Stomach (tissue), 9 donors: Measurements from ENCODE around the gene STK11. TPM values are rescaled to one million over a fixed set of nuclear protein-coding genes. Genes with fewer than 3 reads are reported as not detected.

Source experiments
- DNase-seq, 2 donors: peaks; one replicate each; pipeline versions ENCODE4 v3.0.0 to v3.0.0-alpha.2; 2013 to 2019
- H3K27ac ChIP-seq, 5 donors: fragments of 200-600 bp in 4 of 5; sonication (generic) in 4 of 5; one replicate each; pipeline ENCODE4 v1.5.1; 2013 to 2019; ENCODE audit warnings: mild to moderate bottlenecking in 1 of 5, moderate library complexity in 1 of 5
- H3K27me3 ChIP-seq, 3 donors: fragments of 200-600 bp; sonication (generic); one replicate each; pipeline ENCODE4 v1.5.1; 2017 to 2019; ENCODE audit warnings: mixed run types in 1 of 3
- H3K36me3 ChIP-seq, 4 donors: fragments of 200-600 bp; sonication (generic); 1 replicate in 3 of 4; 2 replicates in 1 of 4; pipeline ENCODE4 v1.5.1; 2016 to 2019
- H3K4me1 ChIP-seq, 4 donors: fragments of 200-600 bp; sonication (generic); one replicate each; pipeline ENCODE4 v1.5.1; 2016 to 2019
- H3K4me3 ChIP-seq, 4 donors: fragments of 200-600 bp; sonication (generic) in 3 of 4; one replicate each; pipeline ENCODE4 v1.5.1; 2016 to 2019; ENCODE audit warnings: mild to moderate bottlenecking in 1 of 4
- H3K9me3 ChIP-seq, 4 donors: fragments of 200-600 bp; sonication (generic); one replicate each; pipeline ENCODE4 v1.5.1; 2016 to 2019
- CTCF ChIP-seq, 7 experiments: fragments of 450-650 bp in 4 of 7; fragments of 200-600 bp in 3 of 7; sonication (generic) in 3 of 7; IDR thresholded peaks; one replicate each; pipeline ENCODE4 v1.5.1; 2016 to 2019; ENCODE audit warnings: antibody characterized with exemption in 7 of 7, control low read depth in 2 of 7, mild to moderate bottlenecking in 1 of 7
- EP300 ChIP-seq: sonication (generic); formaldehyde crosslinking; IDR thresholded peaks from one replicate; pipeline ENCODE4 v1.6.1; 2017; ENCODE audit warnings: antibody characterized with exemption
- POLR2A ChIP-seq, 4 donors: fragments of 450-650 bp; IDR thresholded peaks; one replicate each; pipeline ENCODE4 v1.6.1; 2016; ENCODE audit warnings: antibody characterized with exemption in 4 of 4, control low read depth in 2 of 4, mild to moderate bottlenecking in 1 of 4, moderate library complexity in 1 of 4
- POLR2AphosphoS5 ChIP-seq, 3 donors: sonication (generic); formaldehyde crosslinking; IDR thresholded peaks; one replicate each; pipeline ENCODE4 v1.6.1; 2016; ENCODE audit warnings: antibody characterized with exemption in 3 of 3
- WGBS, 5 donors: extraction: QIAGEN DNeasy Blood & Tissue Kit in 3 of 5; methylation state at CpG; one replicate each; pipeline versions ENCODE4 v1.1.5 to v1.1.7; 2013 to 2018; 5-methylcytosine and 5-hydroxymethylcytosine counted together
- intact Hi-C: fragments of 100-400 bp; cut with DNase I; formaldehyde crosslinking; loops from one replicate; pipeline ENCODE4 v1.15.1; 2023; ENCODE audit warnings: low total_unique reads
- polyA plus RNA-seq, 3 donors: library from polyadenylated mRNA; stranded (reverse); fragments of 200-250 nt; gene quantifications; one replicate each; pipeline ENCODE4 v1.2.3, GENCODE V29; 2013
- total RNA-seq, 5 donors: library from RNA; depleted of rRNA; stranded (reverse); fragments of >200 nt; gene quantifications; one replicate each; pipeline versions ENCODE4 v1.1.0 to v1.2.3, GENCODE V29; 2014 to 2016
- donor health status: healthy with polysubstance abuse.
- donor health status: Bipolar disorder and iron deficiency.
- donor health status: healthy.

The STK11 gene
- total and polyA plus RNA-seq, 8 donors: 43.1 to 368 (median 63.1) TPM

GRCh38 chr19:1262623-1263123 is 57.1 kb downstream of the STK11 start:
- TF ChIP-seq EP300 (no peak), CTCF (IDR thresholded peaks at IDR 0.05) (no peak), POLR2A (IDR thresholded peaks at IDR 0.05) (no peak)
- H3K27ac ChIP-seq: peak overlapping the region; percentile 93 to 100 (median 100)
- DNase-seq: no peak
- WGBS, 5 donors: 23 to 40% (median 28%) methylated on average over 18 to 21 of the region's 21 CpGs
- H3K27me3 ChIP-seq: no peaks in the 10 kb centered on the region
- peaks cover 6 to 10% (median 8%) of the 10 kb centered on the region in 4 donors for H3K36me3 ChIP-seq
- H3K4me3 ChIP-seq: peak overlapping the region in 2 of 4 donors; percentile 52 to 69
- H3K4me1 ChIP-seq: peaks cover 79 to 95% (median 89%) of the 10 kb centered on the region in 4 donors
- intact Hi-C loops: no loop called here
- no peaks in the 10 kb centered on the region for H3K9me3 ChIP-seq

GRCh38 chr19:1263188-1263587 is 57.6 kb downstream of the STK11 start:
- Histone ChIP-seq H3K27ac (peak overlapping the region; percentile 93 to 100 (median 100)), H3K4me1 (peaks cover 79 to 95% (median 89%) of the 10 kb centered on the region in 4 donors), H3K27me3 (no peaks in the 10 kb centered on the region), H3K4me3 (no peak overlapping the region), H3K9me3 (no peaks in the 10 kb centered on the region), H3K36me3 (peaks cover under 1 to 5% (median 2%) of the 10 kb centered on the region in 4 donors)
- no peak for TF ChIP-seq EP300
- TF ChIP-seq POLR2A (IDR thresholded peaks at IDR 0.05): no peak
- no peak for TF ChIP-seq CTCF (IDR thresholded peaks at IDR 0.05)
- no peak for TF ChIP-seq POLR2AphosphoS5 (IDR thresholded peaks at IDR 0.05)
- 47 to 75% (median 62%) methylated on average over 5 of the region's 5 CpGs for whole genome bisulfite sequencing, 5 donors
- intact Hi-C loops: no loop called here
- DNase-seq: no peak

GRCh38 chr19:1264801-1265614 is 59.4 kb downstream of the STK11 start:
- WGBS, 5 donors: 68 to 79% (median 76%) methylated on average over 20 to 26 of the region's 26 CpGs
- intact Hi-C loops: no loop called here
- peak overlapping the region; percentile 22 to 100 (median 100) for H3K27ac ChIP-seq
- peak overlapping the region in 1 of 4 donors; percentile 61 for H3K4me3 ChIP-seq
- H3K27me3 ChIP-seq: no peaks in the 10 kb centered on the region
- H3K4me1 ChIP-seq: peaks cover 71 to 85% (median 82%) of the 10 kb centered on the region in 4 donors
- DNase-seq: peak; percentile 73 to 88
- no peak for TF ChIP-seq EP300
- peak in 2 of 3 donors; percentile 9 to 47 for TF ChIP-seq POLR2AphosphoS5 (IDR thresholded peaks at IDR 0.05)
- H3K36me3 ChIP-seq: no peaks in the 10 kb centered on the region
- no peaks in the 10 kb centered on the region for H3K9me3 ChIP-seq

GRCh38 chr19:1265615-1266128 is 60.1 kb downstream of the STK11 start:
- Histone ChIP-seq H3K27me3 (no peaks in the 10 kb centered on the region), H3K4me1 (peaks cover 71 to 85% (median 82%) of the 10 kb centered on the region in 4 donors), H3K27ac (peak overlapping the region; percentile 80 to 100 (median 100)), H3K9me3 (no peaks in the 10 kb centered on the region), H3K4me3 (peak overlapping the region; percentile 44 to 61 (median 50)), H3K36me3 (peaks cover 0 to 3% (median under 1%) of the 10 kb centered on the region in 4 donors)
- WGBS, 5 donors: 2 to 31% (median 13%) methylated on average over 15 to 28 of the region's 28 CpGs
- DNase-seq: peak in 1 of 2 donors; percentile 78
- intact Hi-C loops: loop anchor here (2.0 kb wide), 1 partner anchor 21 kb away; no protein-coding TSS in a partner anchor
- no peak for TF ChIP-seq EP300
- TF ChIP-seq POLR2AphosphoS5 (IDR thresholded peaks at IDR 0.05): peak in 2 of 3 donors; percentile 12 to 22

GRCh38 chr19:1266129-1266915 is 60.7 kb downstream of the STK11 start:
- intact Hi-C loops: loop anchor here (2.0 kb wide), 1 partner anchor 22 kb away; no protein-coding TSS in a partner anchor
- Histone ChIP-seq H3K4me3 (peak overlapping the region; percentile 44 to 61 (median 50)), H3K27ac (peak overlapping the region; percentile 80 to 100 (median 100)), H3K9me3 (no peaks in the 10 kb centered on the region), H3K27me3 (no peaks in the 10 kb centered on the region), H3K36me3 (peaks cover 6 to 9% (median 6%) of the 10 kb centered on the region in 4 donors), H3K4me1 (peaks cover 74 to 89% (median 84%) of the 10 kb centered on the region in 4 donors)
- WGBS, 5 donors: 1 to 10% (median 3%) methylated on average over 25 to 84 of the region's 84 CpGs
- no peak for TF ChIP-seq EP300
- TF ChIP-seq POLR2A (IDR thresholded peaks at IDR 0.05): no peak
- TF ChIP-seq POLR2AphosphoS5 (IDR thresholded peaks at IDR 0.05): peak in 2 of 3 donors; percentile 28 to 68
- TF ChIP-seq CTCF (IDR thresholded peaks at IDR 0.05): no peak
- peak; percentile 89 to 93 for DNase-seq
